ENCODE data around the gene CRIP3.
"Not testable (repeated sequence)": the region's sequence is repeated elsewhere in the genome, so short reads cannot be mapped to it uniquely, and the experiment has no call there.

Gene CRIP3, protein sequence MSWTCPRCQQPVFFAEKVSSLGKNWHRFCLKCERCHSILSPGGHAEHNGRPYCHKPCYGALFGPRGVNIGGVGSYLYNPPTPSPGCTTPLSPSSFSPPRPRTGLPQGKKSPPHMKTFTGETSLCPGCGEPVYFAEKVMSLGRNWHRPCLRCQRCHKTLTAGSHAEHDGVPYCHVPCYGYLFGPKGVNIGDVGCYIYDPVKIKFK

DNA sequence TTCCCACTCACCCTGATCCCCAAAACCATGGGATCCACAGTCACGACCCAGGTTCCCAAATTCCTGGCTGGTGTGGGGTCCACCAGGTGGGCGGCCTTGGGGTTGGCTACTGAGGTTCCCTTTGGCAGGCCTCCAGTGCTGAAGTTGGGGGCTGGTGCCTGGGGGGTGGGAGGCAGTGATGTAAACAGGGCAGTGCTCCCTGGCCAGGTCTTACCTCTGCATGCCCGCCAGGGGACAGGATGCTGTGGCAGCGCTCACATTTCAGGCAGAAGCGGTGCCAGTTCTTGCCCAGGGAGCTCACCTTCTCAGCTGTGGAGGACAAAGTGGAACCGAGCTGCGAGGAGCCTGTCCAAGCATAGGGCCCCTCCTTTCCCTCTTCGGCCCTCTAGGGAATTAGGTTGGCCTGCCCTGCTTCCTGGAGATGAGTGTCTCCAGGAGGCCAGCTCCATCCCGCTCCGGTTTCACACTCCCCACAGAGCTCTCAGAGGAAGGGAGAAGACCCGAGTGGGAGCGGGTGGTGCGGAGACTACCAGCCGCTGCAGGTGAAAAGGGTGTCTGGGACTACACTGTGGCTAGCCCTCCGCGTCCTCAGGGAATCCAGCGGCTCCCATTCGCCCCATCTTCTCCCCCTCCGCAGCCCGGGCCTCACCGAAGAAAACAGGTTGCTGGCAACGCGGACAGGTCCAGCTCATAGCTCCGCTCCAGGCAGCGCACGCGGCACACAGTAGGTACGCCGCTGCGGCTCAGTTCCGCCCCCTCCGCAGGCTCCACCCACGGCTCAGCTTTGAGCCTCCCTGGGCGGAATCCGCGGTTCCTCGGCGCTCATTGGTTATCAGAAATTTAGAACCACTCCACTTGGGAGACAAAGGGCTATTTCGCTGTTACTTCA is at the start of gene CRIP3:
Gene CRIP3, minus strand, starts transcription at position 726 of the 889 bp plus-strand sequence. Its CDS starts 34 bp downstream, at position 692.
- peak; percentile 19 to 39 for DNase-seq (ENCODE audit: low read depth in 2 of 2)

DNA sequence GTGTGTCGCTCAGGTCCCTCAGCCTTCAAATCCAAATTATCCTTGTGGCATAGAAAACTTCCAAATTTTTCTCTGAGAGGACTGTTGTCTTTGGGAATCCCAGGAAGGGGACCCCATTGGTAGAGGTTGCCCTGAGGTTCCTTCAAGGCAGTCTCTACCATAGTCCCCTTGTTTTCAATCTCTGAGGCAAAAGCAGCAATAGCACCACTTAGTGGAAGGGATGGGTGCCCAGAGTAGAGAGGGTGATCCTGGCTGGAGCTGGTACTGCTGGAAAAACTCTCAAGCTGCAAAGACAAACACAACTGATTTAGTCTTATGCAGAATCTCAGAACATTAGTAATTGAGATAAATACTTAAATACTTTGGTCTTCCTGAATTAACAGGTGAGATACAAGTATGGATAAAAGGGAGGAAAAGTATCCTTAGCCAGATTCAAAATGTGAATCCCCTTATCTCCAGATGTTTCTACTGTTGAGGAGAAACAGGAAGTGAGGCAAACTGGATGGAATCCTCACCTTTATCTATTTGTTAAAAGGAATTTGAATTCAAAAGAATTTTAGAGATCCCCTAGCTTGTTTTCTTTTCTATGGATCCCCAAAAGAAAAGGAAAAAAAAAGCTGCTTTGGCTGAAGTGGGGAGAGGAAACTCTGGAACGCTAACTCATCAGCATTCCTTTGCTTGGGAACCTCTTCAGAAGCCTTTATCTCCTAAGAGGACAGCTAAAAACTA is 47.4 kb upstream of the CRIP3 start:
- no peak for DNase-seq (ENCODE audit: low read depth in 2 of 2)

DNA sequence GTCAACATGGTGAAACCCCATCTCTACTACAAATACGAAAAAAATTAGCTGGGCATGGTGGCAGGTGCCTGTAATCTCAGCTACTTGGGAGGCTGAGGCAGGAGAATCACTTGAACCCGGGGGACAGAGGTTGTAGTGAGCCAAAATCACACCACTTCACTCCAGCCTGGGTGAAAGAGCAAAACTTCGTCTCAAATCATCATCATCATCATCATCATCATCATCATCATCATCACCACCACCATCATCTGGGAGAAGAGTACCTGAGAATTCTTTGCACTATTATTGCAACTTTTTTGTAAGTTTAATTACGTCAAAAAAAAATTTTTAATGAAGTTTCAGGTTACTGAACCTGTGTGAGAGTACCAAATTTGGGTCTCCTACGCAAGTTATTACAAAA is 43.3 kb upstream of the CRIP3 start:
- not testable (repeated sequence) for DNase-seq (ENCODE audit: low read depth in 2 of 2)

DNA sequence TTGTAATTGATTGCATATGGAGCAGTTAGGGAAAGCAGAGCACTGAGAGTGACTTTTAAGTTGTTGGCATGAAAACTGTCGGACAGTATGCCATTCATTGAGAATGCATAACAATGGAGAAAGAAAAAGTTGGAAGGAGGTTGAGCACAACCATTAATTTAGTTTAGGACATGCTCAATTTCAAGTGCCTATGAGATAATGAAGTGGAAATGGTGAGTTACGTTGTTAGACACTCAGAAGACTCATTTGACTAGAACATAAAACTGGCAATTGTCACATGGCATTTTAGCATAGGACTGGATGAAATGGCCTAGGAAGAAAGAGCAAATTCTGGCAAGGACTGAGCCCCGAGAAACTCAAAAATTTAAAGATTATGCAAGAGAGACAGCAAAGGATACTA is 38.8 kb upstream of the CRIP3 start:
- DNase-seq (ENCODE audit: low read depth in 2 of 2) = no peak

DNA sequence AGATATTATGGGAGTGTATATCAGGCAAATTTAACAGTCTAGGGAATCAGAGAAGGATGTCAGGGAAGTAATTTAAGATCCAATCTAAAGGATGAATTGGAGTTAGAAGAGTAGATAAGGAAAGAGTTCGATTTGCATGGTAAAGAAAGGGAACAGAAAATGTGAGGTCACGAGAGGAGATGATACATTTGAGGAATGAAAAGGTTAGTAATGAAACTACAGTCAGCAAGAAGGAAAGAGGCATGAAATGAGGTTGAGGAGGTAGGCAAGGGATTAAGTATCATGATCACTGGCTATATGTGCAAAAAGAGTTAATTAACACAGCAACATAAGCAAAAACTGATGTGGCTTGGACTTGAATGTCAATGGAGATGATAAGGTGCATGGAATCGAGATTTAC is 38.4 kb upstream of the CRIP3 start:
- DNase-seq (ENCODE audit: low read depth in 2 of 2) = no peak

DNA sequence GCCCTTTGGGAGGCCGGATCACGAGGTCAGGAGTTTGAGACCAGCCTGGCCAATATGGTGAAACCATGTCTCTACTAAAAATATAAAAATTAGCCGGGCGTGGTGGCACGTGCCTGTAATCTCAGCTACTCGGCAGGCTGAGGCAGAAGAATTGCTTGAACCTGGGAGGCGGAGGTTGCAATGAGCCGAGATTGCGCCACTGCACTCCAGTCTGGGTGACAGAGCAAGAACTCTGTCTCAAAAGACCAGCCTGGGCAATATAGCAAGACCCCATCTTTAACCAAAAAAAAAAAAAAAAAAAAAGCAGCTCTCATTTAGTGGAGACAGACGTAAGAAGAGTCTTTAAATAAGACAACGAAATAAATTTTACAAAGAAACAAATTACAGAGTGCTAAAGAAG is 37.6 kb upstream of the CRIP3 start:
- not testable (repeated sequence) for DNase-seq (ENCODE audit: low read depth in 2 of 2)

DNA sequence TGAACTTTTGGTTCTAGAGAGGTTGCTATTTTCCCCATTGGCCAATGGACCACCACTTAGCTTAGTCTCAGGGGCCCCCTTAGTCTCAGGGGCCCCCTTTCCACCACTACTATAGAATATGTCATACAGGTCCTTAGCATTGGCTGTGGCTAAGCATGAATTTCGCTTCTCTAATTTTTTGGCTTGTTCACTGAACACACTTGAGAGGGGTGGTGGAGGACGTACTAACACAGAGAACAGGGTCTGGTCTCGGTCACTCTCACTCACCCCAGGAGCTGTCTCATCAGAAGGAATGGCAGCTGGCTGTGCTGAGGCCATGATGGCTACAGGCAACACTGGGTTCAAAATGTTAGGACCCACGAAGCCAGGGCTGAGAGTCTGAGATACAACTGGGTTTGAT is 30.5 kb upstream of the CRIP3 start:
- no peak for DNase-seq (ENCODE audit: low read depth in 2 of 2)

DNA sequence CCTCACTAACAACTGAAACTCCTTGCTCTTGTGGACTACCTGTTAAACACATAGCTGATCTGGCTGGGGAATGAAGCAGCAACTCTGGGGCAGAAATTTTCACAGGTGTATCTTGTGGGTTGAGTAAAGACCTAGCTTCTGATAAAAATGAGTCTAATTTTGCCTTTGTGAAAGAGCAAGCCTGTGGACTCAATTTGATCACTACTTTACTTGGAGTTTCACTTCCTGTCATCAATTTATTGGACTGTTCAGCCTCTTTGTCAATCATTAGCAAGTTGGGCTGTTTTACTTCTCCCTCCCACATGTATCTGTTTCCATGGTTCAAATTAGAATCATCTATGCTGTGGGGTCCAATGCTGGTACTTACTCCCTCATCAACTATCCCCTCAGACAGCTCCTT is 29.6 kb upstream of the CRIP3 start:
- DNase-seq (ENCODE audit: low read depth in 2 of 2) = no peak

DNA sequence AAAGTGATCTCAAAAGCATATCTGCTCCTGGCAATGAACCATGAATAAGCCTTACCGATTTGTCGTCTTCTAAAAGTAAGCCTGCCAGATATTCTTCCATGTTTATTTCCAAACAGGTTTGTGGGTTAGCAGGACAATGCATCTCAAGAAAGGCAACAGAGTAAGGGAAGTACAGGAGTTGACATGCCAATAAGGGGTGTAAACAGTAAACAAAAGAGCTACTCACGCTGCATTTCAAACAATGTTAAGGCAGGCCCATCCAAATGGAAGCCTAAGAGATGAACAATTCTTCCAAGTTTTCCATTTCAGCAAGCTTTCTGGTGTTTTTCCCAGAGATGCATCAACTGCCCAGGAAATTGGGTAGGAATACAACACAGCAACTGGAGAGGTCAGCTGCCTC is 27.8 kb upstream of the CRIP3 start:
- no peak for DNase-seq (ENCODE audit: low read depth in 2 of 2)

DNA sequence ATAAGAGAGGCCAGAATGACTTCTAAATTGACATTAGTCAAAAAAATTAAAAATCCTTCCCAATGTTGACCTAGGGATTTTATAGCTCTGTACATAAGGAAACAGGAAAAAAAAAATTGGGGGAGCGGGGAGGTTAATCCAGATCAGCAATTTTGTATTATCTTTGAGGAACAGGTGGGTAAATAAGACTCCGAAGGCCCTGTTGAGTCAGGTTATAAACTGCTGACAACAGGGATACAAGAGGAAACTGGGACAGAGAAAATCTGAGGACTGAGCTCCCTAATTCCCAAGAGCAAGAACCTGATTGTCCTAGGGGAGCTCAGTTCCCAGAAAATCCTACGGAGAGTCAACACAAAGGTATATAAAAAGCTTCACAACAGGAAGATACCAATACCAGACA is 26.8 kb upstream of the CRIP3 start:
- DNase-seq (ENCODE audit: low read depth in 2 of 2) = no peak

DNA sequence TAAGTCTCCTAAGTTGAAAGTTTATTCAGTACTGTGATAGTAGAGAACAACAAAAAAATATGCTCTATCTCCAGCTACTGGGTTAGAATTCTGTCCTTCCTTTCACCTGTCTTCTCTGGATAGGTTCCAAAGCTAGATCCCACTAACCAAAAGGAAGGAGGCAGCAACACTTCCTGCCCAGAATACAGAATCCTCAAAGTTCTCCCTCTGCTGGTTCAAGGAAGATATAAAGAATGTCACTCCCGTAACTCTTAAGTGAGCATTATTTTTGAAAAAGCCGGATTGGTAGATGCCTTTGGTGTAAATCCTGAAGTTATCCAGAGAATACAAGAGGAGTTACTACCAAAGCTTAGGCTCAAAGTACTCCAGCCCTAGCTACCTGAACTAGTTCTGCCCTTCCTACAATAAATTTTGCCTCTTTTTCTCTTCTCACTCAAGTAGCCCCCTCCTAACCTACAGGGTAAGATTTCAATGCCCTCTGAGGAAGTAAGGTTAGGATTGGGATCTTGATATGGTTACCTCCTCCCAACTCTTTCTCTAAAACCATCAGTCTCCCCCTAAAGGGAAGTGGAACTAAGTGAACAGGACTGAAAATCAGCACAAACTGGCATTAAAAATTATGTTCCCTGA is 26.0 kb upstream of the CRIP3 start:
- no peak for DNase-seq (ENCODE audit: low read depth in 2 of 2)

DNA sequence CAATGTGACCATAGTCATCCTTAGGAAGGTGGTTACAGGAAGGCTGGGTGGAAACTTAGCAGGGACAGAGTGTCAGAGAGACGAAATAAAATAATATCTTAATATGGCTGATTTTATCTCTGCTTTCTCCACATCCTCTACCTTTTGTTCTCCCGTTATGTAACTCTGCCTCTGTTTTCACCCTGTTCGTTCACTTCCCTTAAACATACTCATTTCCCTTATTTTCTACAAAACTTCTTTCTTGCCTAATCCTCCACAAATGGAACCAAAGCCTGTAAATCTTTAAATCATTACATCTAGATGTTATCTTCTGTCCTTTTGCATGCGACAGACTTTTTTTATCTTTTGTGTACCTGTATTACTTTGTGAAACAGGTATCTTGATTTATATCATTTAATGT is 23.3 kb upstream of the CRIP3 start:
- no peak for DNase-seq (ENCODE audit: low read depth in 2 of 2)

DNA sequence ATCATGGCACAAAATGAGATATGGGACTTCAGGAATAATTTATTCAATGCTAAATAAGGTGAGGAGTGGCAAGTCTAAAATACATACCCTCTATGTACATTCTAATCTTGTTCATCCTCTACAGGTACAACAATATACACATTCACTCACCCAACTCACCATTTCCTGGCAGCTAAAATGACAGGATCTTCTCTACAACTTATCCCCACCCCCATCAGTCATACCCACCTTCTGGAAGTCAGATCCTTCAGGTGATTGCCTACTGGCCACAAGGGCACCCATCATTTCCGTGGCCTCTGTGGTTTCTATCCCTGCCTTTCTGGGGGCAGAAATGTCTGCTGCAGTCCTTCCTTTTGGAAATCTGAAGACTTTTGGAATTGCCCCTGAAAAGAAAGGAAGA is 22.8 kb upstream of the CRIP3 start:
- no peak for DNase-seq (ENCODE audit: low read depth in 2 of 2)

DNA sequence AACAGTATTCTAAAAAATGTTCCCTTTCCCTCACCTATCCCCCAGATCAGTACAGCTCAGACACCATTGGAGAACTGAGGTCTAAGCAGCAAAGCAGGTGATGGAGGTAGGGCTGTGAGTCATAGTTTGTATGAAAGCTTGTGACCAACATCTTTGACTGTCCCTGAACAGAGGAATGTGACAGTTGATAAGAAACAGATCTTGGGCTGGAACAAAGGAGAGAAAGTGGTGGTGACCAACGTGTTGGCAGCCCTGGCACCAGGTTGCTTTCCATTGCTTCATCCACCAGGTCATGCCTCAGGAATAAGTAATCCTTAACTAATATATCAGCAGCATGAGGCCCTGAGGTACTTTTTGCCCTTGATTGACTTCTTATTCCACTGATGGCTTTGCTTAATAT is 19.9 kb upstream of the CRIP3 start:
- no peak for DNase-seq (ENCODE audit: low read depth in 2 of 2)

DNA sequence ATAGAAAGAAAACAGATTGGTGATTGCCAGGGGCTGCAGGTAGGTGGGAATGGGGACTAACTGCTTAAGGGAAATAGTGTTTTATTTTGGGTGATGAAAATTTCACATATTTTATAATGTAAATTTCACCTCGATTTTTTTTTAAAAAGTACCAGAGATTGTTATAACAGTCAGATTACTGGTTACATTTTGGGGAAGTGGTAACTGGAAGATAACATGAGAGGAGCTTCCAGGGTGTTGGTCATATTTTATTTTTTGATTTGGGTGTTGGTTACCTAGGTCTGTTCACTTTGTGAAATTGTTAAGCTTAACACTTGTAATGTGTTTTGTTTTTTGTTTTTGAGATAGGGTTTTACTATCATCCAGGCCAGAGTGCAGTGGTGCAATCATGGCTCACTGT is 17.2 kb upstream of the CRIP3 start:
- no peak for DNase-seq (ENCODE audit: low read depth in 2 of 2)

DNA sequence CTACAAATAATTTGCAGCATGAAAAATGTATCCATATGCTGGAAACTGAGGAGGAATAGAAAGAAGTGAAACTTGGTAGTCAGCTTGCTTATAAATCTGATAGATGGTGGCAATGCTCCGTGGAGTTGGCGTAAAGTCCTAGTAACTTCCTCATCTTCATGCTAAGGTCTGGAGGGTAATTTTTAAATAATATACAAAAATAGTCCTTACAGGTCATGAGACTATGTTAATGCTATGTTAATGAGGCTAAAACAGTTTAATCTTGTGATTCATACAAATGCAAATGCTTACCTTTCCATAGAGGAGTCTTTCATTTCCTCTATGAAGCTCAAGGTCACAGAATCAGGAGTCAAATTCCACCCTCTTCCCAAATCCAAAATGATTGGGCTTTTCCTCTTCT is 9.4 kb upstream of the CRIP3 start:
- no peak for DNase-seq (ENCODE audit: low read depth in 2 of 2)

DNA sequence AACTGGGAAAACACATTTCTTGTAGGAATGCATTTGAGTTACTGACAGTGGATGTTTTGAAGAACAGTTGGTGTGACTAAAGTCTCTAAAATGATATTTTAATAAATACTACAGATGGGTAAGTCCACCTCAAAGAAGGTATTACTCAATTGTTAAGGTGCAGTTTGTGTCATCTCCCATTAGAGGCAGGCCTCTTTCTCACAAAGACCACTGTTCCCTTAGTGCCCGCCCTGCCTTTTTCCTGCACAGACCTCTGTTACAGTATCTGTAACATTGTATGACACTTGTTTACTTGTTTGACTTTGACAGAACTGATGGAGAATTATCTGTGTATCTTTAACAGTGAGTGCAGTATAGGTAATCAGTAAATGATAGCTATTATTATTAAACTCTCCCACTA is 5.2 kb upstream of the CRIP3 start:
- no peak for DNase-seq (ENCODE audit: low read depth in 2 of 2)

DNA sequence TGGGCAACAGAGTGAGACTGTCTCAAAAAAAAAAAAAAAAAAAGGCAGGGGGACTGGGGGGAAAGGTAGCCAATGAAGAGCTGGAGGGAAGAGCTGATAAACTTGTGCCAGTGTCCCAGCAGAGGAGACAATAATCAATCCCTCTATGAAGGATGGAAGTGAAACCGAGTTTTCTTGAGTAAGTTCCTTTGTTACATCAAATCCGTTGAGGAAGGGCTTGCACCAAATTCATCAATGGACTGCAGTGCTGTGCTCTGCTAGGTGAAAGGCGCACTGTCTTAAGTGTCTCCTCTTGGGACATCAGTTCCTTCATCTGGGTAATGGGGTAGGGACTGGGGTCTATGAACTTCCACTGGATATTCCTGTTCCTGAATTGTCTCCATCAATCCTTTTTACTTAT is 3.0 kb upstream of the CRIP3 start:
- DNase-seq (ENCODE audit: low read depth in 2 of 2) = no peak

DNA sequence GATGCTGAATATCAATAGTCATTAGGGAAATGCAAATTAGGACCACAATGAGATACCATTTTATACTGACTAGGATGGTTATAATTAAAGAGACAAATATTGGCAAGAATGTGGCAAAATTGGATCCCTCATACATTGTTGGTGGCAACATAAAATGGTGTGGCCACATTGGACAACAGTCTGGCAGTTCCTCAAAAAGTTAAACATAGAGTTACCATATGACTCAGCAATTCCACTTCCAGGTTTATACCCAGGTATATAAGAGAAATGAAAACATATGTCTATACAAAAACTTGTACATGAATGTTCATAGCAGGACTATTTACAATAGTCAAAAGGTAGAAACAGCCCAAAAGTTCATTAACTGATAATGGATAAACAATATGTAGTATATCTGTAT is 2.0 kb upstream of the CRIP3 start:
- no peak for DNase-seq (ENCODE audit: low read depth in 2 of 2)

DNA sequence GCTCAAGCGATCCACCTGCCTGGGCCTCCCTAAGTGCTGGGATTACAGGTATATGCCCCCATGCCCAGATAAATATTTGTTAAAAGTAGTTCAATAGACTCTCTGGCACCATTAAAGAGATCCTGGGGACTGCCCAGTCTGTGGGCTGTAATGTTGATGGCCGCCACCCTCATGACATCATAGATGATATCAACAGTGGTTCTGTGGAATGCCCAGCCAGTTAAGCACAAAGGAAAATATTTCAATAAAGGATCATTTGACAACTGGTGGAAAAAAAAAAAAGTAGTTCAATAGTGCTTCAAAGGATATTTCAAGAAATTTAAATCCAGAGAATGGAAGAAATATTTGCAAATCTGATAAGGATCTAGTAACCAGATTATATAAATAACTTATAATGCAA is 1.5 kb upstream of the CRIP3 start:
- no peak for DNase-seq (ENCODE audit: low read depth in 2 of 2)

DNA sequence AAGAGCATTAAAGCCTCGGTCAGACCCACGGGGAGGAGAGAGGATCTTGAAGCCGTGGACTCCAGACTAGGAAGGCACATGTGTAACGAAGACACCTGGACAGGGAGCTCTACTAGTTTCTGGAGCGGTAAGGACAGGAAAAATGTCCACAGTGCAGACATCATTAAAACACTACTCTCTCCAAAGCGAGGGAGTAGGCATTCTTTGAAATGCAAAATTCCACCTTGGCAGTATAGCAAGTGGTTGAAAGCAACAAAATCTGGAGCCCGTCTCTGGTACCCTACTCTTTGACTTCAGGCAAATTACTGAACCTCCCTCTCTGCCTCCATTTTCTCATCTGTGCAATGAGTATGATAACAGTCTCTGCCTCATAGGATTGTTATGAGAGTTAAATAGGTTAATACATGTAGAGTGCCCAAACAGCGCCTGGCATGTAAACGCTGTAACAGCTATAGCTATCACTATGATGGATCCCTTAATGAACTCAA is 408 bp upstream of the CRIP3 start:
- no peak for DNase-seq (ENCODE audit: low read depth in 2 of 2)

DNA sequence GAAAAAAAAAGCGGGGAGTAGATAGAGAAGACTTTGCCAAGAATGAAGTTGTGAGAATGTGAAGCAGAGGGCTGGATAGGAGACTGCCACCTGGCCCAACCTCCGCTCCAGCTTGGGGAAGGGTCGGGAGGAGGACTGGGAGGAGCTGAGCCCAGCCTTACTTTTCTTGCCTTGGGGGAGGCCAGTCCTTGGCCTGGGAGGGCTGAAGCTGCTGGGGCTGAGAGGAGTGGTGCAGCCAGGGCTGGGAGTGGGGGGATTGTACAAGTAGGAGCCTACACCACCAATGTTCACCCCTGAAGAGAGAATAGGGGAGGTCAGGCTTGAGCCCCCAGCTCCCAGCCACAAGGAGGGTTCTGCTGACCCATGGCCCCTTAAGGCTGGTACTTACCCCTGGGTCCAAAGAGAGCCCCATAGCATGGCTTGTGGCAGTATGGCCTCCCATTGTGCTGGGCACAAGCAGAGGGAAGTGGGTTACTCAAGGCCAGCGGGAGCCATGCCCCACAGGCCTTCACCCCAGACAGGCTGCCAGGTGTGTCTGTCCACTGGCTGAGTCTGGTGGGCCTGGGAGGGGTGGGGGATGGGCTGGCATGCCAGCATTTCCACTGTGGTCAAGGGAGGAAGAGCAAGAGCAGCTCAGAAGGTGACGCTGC is 1.1 kb downstream of the CRIP3 start:
- no peak for DNase-seq (ENCODE audit: low read depth in 2 of 2)

Data from stimulated activated CD8-positive, alpha-beta memory T cell treated with anti-CD3 and anti-CD28 coated beads, Interleukin-7, amount 100 ng/mL, for 4 hours (primary cell).